Left colon (tissue), 2 donors: Measurements from ENCODE around the gene DENND1A. TPM values are rescaled to one million over a fixed set of nuclear protein-coding genes. Genes with fewer than 3 reads are reported as not detected.
A peak's percentile ranks its signal among the peaks of the same experiment; 100 is the strongest.

Experiments used
- ATAC-seq: fragments of 200-7000 bp; cut with Tn5 transposase; one replicate; pipeline ENCODE4 v1.9.1; 2020; ENCODE audit warnings: mild to moderate bottlenecking, moderate library complexity
- DNase-seq, 2 donors: peaks; one replicate each; pipeline ENCODE4 v3.0.0-alpha.2; 2020
- intact Hi-C, 2 donors: fragments of 100-400 bp; cut with DNase I in 1 of 2; cut with micrococcal nuclease in 1 of 2; formaldehyde crosslinking; loops; one replicate each; pipeline versions ENCODE4 v1.11.2 to v1.14.0; 2022; cut with DNase I, micrococcal nuclease
- total RNA-seq, 2 donors: library from RNA; stranded (reverse); fragmentation: NEBNext Ultra II Directional; extraction: Animal tissue kit (Norgen Biotek cat#: 25700); gene quantifications; one replicate each; pipeline ENCODE4 v1.2.1, GENCODE V29; 2021
- donor health status: DM: no; HTN: no; CAD: no.
- donor health status: DM: yes; HTN: yes; CAD: no.

The DENND1A gene
- total RNA-seq, 2 donors from 2014 or later: 28.8 to 36.8 TPM

DNA sequence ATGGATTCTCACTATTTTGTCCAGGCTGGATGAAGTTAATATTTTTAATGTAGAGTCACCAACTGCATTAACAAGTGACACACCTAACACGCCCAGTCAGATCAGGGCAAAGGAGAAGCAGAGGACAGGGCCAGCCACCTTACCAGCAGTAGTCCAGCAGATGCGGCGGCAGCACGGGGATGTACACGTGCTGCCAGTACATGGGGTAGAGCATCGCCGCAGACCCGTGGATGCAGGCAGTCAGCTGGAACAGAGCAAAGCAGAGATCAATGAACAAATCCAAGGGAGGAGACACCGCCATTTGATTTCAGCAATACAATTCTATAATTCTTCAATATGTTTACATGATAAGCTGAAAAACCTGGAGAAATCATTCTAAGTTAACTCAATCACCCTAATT, 299.7 kb downstream of the DENND1A start:
- ATAC-seq (no peak), DNase-seq (no peak)
- intact Hi-C loops: no loop called here

DNA sequence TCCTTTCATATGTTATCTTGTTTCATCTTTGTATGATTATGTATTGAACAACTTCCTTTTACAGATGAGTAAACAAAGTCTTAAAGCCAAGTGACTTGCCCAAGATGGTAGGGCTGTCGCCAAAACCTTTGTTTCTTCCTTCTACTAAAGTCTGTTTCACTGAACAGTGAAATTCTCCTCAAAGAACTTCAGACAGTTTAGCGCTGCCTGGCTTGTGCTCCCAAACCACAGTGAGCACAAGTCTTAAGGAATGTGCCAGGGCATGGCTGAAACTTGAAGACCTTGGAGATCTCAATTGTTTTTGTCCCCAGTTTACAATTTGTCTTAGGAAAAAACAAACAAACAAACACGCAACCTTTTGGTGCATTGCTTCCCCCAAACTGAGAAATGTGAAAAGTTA, 300.4 kb downstream of the DENND1A start:
- intact Hi-C loops: no loop called here
- ATAC-seq: no peak
- no peak for DNase-seq

GRCh38 chr9:123622711-123623241, 307.1 kb downstream of the DENND1A start:
- ATAC-seq (no peak), DNase-seq (no peak)
- intact Hi-C loops: no loop called here

DNA sequence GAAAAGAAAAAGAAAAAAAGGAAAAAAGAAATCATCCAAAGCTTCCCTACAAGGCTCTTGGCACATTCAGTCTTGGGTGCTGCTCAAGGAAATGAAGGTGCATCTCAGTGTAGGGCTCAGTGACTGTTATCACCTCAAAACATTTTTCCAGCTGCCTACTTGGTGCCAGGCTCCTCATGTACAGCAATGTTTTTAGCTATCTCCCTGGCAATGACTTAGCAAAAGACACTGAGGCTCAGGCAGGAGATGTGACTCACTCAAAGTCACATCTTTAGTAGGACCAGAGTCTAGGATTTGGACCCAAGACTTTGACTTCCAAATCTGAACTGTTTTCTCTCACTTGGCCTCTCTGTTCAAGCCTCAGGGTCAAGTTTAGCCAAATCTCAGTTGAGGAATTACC, 309.7 kb downstream of the DENND1A start:
- no peak for DNase-seq
- no peak for ATAC-seq
- intact Hi-C loops: no loop called here

DNA sequence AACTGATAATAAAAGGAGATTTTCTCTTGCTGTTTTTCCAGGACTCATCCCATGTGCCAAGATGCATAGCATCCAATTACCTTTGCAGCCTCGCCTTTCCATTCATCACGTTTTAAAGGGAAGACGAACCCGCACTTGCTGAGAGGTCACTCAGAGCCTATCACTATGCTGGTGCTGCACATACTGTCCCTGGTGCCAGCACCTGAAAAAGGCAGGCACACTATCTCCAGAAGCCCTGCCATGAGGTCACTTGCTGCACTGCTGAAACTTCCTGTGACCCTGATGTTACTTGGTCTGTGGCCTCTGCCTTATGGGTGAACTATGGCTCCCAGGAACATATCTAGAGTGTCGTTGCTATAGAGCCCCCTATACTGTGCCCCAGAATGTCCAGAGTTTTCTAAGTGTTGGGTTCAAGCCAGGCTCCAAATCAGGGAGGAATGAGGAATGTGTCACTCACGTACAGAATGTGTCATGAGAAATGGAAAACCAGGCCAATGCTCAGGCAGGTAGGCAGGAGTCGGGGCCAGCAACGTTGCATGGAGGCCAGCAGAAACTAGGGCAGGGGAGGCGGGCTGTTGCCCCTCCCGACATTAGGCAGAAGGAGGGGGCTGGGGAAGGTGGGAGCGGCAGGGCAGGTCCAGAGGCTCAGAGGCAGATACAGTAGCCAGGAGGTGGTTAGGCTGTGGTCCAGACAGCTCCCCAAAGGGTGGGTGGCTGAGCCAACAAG, 311.8 kb downstream of the DENND1A start:
- ATAC-seq (no peak), DNase-seq (no peak)
- intact Hi-C loops: no loop called here

DNA sequence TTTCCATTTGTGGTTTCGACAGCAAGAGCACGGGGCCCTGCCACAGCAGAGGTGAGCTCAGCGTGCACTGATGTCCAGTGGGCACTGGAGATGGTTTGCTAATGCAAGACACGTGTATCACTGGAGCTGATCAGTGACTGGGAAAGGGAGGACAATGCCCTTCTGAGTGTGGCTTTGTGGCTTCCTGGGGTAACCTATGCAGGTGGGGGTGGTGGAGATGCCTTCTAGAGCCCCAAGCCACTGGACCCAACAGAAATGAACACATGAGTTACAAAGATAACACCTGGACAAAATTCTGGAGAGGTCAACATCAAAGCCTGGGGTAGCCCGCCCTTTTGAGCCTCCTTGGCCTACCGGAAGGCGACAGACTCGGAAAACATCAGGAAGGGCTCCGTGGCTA, 312.6 kb downstream of the DENND1A start:
- intact Hi-C loops: no loop called here
- ATAC-seq: no peak

GRCh38 chr9:123616707-123617106, 313.2 kb downstream of the DENND1A start:
- intact Hi-C loops: no loop called here
- ATAC-seq (no peak), DNase-seq (no peak)

More for the DNA sequence above, 312.6 kb downstream of the DENND1A start:
- DNase-seq: no peak

DNA sequence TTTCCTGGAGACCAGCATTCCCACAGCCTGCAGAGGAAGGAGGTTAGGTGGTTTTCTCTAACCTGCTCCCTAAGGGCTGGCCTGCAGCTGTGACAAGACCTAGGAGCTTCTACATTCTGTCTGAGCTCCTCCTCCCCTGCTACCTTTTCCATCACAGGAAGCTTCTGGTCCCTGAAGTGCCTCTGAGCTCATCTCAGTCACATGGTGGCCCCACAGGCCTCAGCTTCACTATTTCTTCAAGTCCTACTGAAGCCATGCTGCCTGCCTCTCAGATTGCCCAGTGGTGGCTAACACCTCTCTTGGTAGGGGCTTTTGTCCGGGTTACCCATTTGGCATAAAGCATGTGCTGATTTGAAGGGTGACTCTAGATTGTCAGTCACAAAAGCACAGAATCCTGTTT, 314.5 kb downstream of the DENND1A start:
- ATAC-seq (no peak), DNase-seq (no peak)
- intact Hi-C loops: no loop called here

DNA sequence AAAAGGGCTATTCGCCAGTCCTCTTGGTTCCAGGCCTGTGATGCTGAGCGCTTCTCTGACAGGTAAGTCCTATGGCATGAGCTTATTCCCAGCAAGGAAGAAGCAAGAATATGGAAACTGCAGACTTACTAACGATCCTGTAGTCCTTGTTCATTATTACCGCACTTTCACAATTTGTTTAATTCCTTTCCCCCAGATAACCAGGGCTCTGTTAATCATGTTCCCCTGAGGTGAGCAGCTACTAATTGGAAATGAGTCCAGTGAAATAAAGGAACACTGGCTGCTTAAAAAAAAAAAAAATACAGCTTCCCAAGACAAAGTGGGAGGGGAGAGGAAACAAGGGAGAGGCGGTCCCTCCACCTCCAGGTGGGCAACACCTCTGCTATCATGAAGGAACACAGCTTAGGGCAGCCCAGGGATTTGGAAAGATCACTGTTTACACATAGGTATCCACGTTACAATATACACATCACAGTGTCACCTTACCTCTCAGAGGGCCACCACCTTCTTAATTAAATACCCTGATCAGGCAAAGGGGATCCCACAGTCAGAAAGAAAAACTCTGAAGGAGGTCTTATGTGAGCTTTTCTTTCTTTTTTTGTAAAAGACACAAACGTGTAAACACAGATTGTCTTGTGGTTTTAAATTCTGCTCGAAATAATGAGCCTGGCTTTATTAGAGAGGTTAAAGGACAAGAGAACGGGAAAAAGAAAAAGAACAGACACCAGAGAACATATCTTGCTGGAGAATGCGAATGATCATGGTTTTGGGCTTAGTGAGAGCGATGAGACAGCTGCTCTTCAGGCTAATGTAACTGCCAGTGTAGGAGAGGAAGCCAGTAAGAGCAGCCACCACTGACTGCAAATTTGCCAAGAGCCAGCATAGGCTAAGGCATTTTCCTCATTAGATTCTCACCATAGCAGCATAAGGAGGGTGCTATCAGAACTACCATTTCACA, 315.3 kb downstream of the DENND1A start:
- ATAC-seq: no peak
- no peak for DNase-seq
- intact Hi-C loops: no loop called here

- DNase-seq: no peak
- intact Hi-C loops: no loop called here
- ATAC-seq: no peak
These were observed 318.7 kb downstream of the DENND1A start for GRCh38 chr9:123611226-123611625.

DNA sequence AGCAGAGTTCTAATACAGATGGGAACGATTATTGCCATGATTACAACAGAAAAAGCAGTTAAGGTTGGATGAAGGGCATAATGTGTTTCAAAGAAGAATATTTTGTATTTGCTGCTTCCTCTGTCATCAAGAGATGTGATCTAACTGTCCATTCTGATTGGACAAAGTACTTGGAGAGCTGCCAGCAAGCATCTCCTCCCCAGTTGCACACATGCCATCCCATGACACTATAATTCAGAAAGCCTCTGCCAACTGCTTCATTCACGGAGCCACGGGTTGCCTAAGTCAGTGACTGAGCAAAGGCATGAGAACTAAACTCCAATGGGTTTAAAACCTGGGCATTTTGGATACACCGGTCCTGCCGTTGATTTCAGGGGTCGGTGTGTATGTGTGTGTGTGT, 320.1 kb downstream of the DENND1A start:
- DNase-seq: no peak
- no peak for ATAC-seq
- intact Hi-C loops: no loop called here

DNA sequence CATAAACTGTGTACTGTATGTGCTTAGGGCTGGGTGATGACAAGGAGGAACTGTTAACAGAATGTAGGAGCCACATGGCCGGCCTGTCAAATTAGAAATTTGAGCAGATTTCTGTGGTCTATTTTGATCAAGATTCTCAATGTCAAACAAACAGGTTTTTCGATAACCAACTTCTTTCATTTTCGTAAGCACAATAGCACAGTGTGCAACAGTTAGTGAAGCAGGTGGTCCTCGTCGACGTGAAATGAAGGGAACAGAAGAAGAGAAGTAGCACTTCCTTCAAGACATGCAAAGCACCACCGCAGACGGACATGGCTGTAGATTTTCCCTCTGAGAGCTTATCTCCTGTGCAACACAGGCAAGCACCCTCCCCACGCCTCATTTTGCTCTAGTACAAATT, 321.8 kb downstream of the DENND1A start:
- ATAC-seq (no peak), DNase-seq (peak; percentile 23 to 34)
- intact Hi-C loops: no loop called here

- intact Hi-C loops: no loop called here
- DNase-seq (no peak), ATAC-seq (peak; percentile 27)
These were observed 322.4 kb downstream of the DENND1A start for GRCh38 chr9:123607479-123607878.

GRCh38 chr9:123606141-123606540, 323.8 kb downstream of the DENND1A start:
- intact Hi-C loops: no loop called here
- ATAC-seq (no peak), DNase-seq (no peak)

GRCh38 chr9:123605286-123605685, 324.6 kb downstream of the DENND1A start:
- DNase-seq: no peak
- intact Hi-C loops: no loop called here
- ATAC-seq: no peak

DNA sequence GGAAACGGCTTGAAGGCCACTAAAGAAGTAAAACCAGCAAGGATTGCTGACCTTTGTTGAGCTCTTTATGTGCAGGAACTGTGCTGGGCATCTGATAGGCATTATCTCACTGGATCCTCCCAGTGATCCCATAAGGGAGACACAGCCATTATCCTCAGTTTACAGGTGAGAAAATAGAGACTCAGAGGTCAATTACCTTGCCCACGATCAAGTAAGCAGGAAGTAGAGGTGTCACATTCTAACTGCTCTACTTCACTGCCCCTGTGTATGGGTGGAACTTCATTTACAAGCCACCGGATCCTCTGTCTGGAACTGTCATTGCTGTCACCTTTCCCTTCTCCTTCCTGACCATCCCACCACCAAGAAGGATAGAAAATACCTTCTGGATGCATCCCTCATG, 325.1 kb downstream of the DENND1A start:
- DNase-seq (no peak), ATAC-seq (peak; percentile 89)
- intact Hi-C loops: no loop called here

DNA sequence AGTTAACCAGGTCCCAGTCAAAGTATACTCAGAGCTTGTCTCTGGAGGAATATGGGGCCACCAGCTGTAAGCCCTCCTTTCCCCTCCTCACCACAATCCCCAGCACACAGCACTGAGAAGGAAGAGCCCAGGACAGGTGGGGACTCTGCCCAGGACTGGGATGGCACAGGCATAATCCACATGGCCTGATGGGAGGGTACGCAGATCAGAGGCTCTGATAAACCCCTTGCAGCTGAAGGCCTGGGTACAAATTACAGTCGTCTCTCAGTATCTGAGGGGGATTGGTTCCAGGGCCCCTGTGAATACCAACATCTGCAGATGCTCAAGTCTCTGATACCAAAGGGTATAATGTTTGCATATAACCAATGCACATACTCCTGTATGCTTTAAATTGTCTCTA, 328.1 kb downstream of the DENND1A start:
- ATAC-seq (no peak), DNase-seq (no peak)
- intact Hi-C loops: no loop called here

DNA sequence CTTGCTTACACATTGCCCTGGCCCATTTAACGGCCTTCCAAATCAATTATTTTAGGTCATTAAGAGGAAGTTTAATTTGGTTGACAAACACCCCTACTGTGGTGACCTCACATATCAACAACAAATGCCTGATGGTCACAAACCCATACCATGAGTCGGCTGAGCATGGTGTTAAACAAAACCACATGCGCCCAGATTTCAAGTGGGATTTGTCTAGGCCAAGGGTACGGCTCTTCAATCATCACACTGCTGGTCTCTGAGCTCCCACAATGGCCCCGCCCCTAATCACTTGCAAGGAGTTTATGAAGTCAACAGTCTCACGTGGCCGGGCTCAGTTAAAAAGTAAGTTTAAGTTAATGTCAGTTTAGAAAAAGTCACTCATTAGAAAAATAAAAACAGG, 330.1 kb downstream of the DENND1A start:
- ATAC-seq: no peak

GRCh38 chr9:123597876-123598556, 331.9 kb downstream of the DENND1A start:
- ATAC-seq (peak; percentile 41), DNase-seq (no peak)
- intact Hi-C loops: no loop called here

More for the DNA sequence above, 330.1 kb downstream of the DENND1A start:
- no peak for DNase-seq
- intact Hi-C loops: no loop called here
